Measurements from ENCODE around the gene GRIA4. TPM values are rescaled to one million over a fixed set of nuclear protein-coding genes. Genes with fewer than 3 reads are reported as not detected.
A peak's percentile ranks its signal among the peaks of the same experiment; 100 is the strongest.

Gene GRIA4
- polyA plus RNA-seq, 1 donor from 2014 or later = 6.3 TPM

DNA sequence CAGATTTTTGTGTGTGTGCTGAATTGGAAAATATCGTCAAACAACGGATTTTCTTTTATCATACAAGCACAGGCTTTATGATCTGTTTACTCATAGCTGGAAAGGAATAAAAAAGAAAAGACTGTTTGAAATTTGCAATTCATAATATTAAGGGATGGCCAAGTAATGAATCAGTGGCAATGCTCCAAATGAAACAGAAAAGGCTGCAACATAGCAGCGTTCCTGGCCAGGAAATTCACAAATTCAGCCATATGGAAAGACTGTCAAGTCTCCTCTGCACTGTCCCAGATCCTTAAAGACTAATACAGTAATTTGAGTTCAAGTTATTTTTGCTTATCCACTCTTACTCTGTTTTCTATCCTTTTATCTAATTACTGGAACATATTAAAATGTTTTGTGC is 313.9 kb downstream of the GRIA4 start:
- H3K9ac ChIP-seq (ENCODE audit: low read length) = no peak overlapping the region
- no peak overlapping the region for H3K4me3 ChIP-seq (ENCODE audit: low read length)
- no peak overlapping the region for H3K27ac ChIP-seq (ENCODE audit: low read length)
- no peak overlapping the region for H2AFZ ChIP-seq (ENCODE audit: low read depth, low read length)
- no peaks in the 10 kb centered on the region for H3K9me3 ChIP-seq (ENCODE audit: low read length)
- H3K27me3 ChIP-seq (ENCODE audit: insufficient read depth, low read depth, low read length) = no peaks in the 10 kb centered on the region
- H3K9me2 ChIP-seq (ENCODE audit: insufficient read depth, low read length) = no peaks in the 10 kb centered on the region
- TF ChIP-seq RAD21 (conservative IDR thresholded peaks at IDR 0.05) (no peak), TAF1 (IDR thresholded peaks at IDR 0.05; ENCODE audit: low read depth) (no peak), POLR2AphosphoS5 (IDR thresholded peaks at IDR 0.05) (no peak), EP300 (conservative IDR thresholded peaks at IDR 0.05; ENCODE audit: poor library complexity, severe bottlenecking) (no peak), SMC3 (conservative IDR thresholded peaks at IDR 0.05; ENCODE audit: poor library complexity) (no peak), MXI1 (conservative IDR thresholded peaks at IDR 0.05; ENCODE audit: poor library complexity, severe bottlenecking) (no peak), EZH2 (IDR thresholded peaks at IDR 0.05; ENCODE audit: borderline replicate concordance, insufficient read depth, low read length, poor library complexity, severe bottlenecking) (no peak)
- TF ChIP-seq, protein P1, sequence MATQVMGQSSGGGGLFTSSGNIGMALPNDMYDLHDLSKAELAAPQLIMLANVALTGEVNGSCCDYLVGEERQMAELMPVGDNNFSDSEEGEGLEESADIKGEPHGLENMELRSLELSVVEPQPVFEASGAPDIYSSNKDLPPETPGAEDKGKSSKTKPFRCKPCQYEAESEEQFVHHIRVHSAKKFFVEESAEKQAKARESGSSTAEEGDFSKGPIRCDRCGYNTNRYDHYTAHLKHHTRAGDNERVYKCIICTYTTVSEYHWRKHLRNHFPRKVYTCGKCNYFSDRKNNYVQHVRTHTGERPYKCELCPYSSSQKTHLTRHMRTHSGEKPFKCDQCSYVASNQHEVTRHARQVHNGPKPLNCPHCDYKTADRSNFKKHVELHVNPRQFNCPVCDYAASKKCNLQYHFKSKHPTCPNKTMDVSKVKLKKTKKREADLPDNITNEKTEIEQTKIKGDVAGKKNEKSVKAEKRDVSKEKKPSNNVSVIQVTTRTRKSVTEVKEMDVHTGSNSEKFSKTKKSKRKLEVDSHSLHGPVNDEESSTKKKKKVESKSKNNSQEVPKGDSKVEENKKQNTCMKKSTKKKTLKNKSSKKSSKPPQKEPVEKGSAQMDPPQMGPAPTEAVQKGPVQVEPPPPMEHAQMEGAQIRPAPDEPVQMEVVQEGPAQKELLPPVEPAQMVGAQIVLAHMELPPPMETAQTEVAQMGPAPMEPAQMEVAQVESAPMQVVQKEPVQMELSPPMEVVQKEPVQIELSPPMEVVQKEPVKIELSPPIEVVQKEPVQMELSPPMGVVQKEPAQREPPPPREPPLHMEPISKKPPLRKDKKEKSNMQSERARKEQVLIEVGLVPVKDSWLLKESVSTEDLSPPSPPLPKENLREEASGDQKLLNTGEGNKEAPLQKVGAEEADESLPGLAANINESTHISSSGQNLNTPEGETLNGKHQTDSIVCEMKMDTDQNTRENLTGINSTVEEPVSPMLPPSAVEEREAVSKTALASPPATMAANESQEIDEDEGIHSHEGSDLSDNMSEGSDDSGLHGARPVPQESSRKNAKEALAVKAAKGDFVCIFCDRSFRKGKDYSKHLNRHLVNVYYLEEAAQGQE (IDR thresholded peaks at IDR 0.05; ENCODE audit: borderline replicate concordance) = no peak
- TF ChIP-seq, protein P2, sequence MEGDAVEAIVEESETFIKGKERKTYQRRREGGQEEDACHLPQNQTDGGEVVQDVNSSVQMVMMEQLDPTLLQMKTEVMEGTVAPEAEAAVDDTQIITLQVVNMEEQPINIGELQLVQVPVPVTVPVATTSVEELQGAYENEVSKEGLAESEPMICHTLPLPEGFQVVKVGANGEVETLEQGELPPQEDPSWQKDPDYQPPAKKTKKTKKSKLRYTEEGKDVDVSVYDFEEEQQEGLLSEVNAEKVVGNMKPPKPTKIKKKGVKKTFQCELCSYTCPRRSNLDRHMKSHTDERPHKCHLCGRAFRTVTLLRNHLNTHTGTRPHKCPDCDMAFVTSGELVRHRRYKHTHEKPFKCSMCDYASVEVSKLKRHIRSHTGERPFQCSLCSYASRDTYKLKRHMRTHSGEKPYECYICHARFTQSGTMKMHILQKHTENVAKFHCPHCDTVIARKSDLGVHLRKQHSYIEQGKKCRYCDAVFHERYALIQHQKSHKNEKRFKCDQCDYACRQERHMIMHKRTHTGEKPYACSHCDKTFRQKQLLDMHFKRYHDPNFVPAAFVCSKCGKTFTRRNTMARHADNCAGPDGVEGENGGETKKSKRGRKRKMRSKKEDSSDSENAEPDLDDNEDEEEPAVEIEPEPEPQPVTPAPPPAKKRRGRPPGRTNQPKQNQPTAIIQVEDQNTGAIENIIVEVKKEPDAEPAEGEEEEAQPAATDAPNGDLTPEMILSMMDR (IDR thresholded peaks at IDR 0.05; ENCODE audit: poor library complexity, severe bottlenecking) = no peak
- H3K79me2 ChIP-seq (replicated peaks; ENCODE audit: insufficient read depth, low read length) = no peaks in the 10 kb centered on the region
- no peaks in the 10 kb centered on the region for H3K36me3 ChIP-seq (ENCODE audit: insufficient read depth, low read length)
- no peak overlapping the region for H3K4me2 ChIP-seq (ENCODE audit: low read length)
- H3F3A ChIP-seq (ENCODE audit: insufficient read depth, low read length, poor library complexity, severe bottlenecking) = no peaks in the 10 kb centered on the region
- no peaks in the 10 kb centered on the region for H4K20me1 ChIP-seq (ENCODE audit: insufficient read depth)

DNA sequence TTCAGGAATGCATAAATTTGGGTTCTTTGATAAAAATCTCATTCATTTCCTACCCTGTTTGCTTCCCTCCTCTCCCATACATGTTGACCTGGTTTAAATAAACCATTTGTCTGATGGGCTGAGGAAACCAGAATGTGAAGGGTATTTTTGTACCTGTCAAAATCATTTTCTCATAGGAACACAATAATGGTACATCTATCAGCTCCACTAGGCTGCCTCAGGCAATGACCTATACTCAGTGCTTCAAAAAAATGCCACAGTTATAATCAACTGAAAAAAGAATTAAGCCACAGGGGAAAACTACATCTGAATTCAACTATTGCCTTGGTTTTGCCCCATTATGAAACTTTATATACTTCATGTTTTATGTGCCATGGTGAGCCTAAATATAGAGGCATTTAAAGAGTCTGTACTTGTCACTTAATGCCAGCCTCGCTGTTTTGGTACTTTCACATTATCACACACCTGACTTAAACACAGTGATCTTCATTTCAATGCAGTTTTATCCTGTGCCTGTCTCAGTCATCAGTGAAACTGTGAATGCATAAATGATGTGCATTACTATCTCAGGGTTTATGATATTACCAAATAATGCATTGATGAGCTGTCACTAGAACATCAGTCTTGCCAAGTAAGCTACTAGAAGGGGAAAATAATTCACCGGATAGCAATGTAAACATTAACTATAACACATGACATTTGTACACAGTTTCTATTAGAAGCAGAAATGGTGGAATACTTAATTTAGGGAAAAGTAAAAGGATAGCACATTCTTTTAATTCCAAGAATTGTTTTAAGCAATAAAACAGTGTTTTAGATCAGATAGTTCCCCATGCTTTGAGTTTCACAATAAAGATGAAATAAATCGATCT is 319.4 kb downstream of the GRIA4 start:
- no peaks in the 10 kb centered on the region for H3K36me3 ChIP-seq (ENCODE audit: insufficient read depth, low read length)
- H3K9me3 ChIP-seq (ENCODE audit: low read length) = no peaks in the 10 kb centered on the region
- H3F3A ChIP-seq (ENCODE audit: insufficient read depth, low read length, poor library complexity, severe bottlenecking) = no peaks in the 10 kb centered on the region
- no peak overlapping the region for H2AFZ ChIP-seq (ENCODE audit: low read depth, low read length)
- H4K20me1 ChIP-seq (ENCODE audit: insufficient read depth) = no peaks in the 10 kb centered on the region
- no peaks in the 10 kb centered on the region for H3K9me2 ChIP-seq (ENCODE audit: insufficient read depth, low read length)
- H3K27ac ChIP-seq (ENCODE audit: low read length) = peak overlapping the region; percentile 45
- peak overlapping the region; percentile 2 for H3K4me2 ChIP-seq (ENCODE audit: low read length)
- no peak for TF ChIP-seq TAF1 (IDR thresholded peaks at IDR 0.05; ENCODE audit: low read depth)
- TF ChIP-seq MXI1 (conservative IDR thresholded peaks at IDR 0.05; ENCODE audit: poor library complexity, severe bottlenecking) = no peak
- TF ChIP-seq EP300 (conservative IDR thresholded peaks at IDR 0.05; ENCODE audit: poor library complexity, severe bottlenecking) = peak; percentile 94
- TF ChIP-seq SMC3 (conservative IDR thresholded peaks at IDR 0.05; ENCODE audit: poor library complexity) = no peak
- no peak for TF ChIP-seq RAD21 (conservative IDR thresholded peaks at IDR 0.05)
- TF ChIP-seq, protein P2 (IDR thresholded peaks at IDR 0.05; ENCODE audit: poor library complexity, severe bottlenecking) = no peak
- peak; percentile 90 for TF ChIP-seq POLR2AphosphoS5 (IDR thresholded peaks at IDR 0.05)
- TF ChIP-seq, protein P1 (IDR thresholded peaks at IDR 0.05; ENCODE audit: borderline replicate concordance) = peak; percentile 9
- TF ChIP-seq EZH2 (IDR thresholded peaks at IDR 0.05; ENCODE audit: borderline replicate concordance, insufficient read depth, low read length, poor library complexity, severe bottlenecking) = no peak
- H3K4me3 ChIP-seq (ENCODE audit: low read length) = peak overlapping the region; percentile 14
- no peaks in the 10 kb centered on the region for H3K27me3 ChIP-seq (ENCODE audit: insufficient read depth, low read depth, low read length)
- no peak overlapping the region for H3K9ac ChIP-seq (ENCODE audit: low read length)
- H3K79me2 ChIP-seq (replicated peaks; ENCODE audit: insufficient read depth, low read length) = no peaks in the 10 kb centered on the region

Measured in neural cell (in vitro differentiated cells).